GM10847 (cell line): Measurements from ENCODE around the gene TSTD1.
A peak's percentile ranks its signal among the peaks of the same experiment; 100 is the strongest.

Experiments used
- POLR2A ChIP-seq: IDR thresholded peaks from 2 replicates; pipeline ENCODE4 v1.6.1; 2011; ENCODE audit not compliant: insufficient read length; ENCODE audit errors: extremely low read depth

Gene TSTD1, protein sequence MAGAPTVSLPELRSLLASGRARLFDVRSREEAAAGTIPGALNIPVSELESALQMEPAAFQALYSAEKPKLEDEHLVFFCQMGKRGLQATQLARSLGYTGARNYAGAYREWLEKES

GRCh38 chr1:161038523-161039153 lies at the start of gene TSTD1:
Gene TSTD1, minus strand, starts transcription at chr1:161038964. Its CDS starts 75 bp downstream, at chr1:161038889.
- peak; percentile 77 for TF ChIP-seq POLR2A

GRCh38 chr1:161086457-161086856 lies 47.7 kb upstream of the TSTD1 start:
- no peak for TF ChIP-seq POLR2A

DNA sequence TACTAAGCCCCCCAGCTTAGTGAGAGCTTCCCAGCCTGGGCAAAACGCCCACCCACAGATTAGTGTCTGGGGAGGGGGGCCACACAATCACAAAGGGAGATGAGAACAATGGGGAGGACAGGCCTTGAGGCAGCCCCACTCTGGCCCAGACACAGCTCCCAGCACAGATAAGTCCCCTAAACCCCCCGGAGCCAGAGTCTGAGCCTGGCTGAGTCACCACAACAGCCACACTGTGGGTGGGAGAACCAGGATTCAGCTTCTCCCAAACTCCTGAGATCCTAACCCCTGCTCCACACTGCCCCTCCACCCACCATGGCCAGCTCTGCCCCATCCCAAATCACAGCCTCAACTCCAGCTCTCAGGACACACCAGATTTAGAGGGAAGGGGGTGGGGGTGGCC lies 46.4 kb upstream of the TSTD1 start:
- TF ChIP-seq POLR2A, result no peak

GRCh38 chr1:161084597-161084988 lies 45.8 kb upstream of the TSTD1 start:
- no peak for TF ChIP-seq POLR2A

DNA sequence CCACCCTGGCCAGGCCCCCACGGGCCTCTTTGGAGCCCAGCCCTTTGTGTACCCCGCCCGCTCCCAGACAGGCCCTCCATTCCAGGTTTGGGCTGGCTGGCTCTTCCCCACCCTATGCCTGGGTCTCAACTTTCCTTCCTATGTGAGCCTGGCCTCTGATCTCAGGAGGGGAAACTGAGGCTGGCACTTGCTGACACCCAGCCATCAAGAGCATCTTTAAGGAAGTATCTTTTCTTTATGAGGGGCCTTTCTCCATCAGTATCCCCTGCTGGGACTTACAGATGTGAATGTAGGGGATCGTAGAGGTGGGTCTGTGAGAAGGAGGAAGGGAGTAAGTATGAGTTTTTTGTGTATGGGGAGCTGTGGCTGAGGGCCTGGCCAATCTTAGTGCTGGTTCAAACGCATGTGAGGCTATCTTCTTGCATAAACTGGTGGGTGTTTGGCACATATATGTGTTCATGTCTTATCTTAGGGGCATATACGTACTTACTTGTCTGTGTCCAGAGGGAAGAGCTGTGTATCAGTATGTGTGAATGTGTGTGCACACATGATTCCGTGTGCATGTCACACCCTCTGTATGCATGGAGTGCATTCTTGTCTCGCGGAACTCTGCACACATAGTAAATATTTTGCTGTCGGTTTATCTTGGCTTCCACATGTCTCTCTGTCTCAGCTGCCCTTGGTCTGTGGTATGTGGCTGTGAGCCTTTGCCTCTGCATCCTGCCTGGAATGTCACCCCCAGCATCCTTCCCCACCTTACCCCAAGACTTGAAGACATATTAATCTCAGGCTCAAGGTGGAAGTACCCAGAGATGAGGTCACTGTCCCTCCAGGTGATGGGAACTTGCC lies 45.2 kb upstream of the TSTD1 start:
- TF ChIP-seq POLR2A, result no peak

DNA sequence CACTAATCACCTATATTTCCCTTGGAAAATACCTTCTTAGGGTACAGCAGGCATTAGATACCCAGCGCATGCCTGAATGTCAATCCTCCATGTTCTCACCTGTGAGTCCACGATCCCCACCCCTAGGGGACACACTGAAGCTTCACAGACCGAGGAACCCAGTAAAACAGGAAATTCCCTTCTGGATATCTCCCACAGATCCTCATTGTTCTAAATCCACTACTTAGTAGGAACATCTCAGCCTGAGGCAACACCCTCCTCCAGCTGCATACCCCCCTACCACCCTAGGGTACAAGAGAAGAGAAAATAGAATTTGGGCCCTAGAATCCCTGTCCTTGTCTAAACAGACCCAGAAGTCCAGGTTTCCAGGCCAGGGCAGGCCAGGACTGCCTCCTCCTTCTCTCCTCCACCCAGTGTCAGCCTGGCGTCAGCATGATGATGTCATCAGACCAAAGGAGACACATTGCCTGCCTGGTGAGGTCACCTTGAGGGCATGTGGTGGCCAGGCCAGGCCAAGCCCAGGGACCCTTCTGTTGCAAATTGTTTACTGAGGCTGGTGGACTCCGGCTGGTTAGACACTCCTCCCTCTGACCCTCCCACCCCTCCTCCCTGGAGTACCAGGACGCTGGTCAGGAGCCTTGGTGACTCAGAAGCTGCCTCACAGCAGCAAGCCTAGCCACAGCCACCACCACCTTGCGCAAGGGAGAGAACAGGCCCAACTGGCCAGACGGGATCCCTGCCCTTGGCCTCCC lies 44.4 kb upstream of the TSTD1 start:
- TF ChIP-seq POLR2A, result no peak

- TF ChIP-seq POLR2A, result no peak
Observed at GRCh38 chr1:161082483-161082882, 43.7 kb upstream of the TSTD1 start.

- no peak for TF ChIP-seq POLR2A
Observed at GRCh38 chr1:161081519-161081918, 42.8 kb upstream of the TSTD1 start.

GRCh38 chr1:161080441-161081405 lies 42.0 kb upstream of the TSTD1 start:
- no peak for TF ChIP-seq POLR2A

GRCh38 chr1:161079436-161080110 lies 40.8 kb upstream of the TSTD1 start:
- TF ChIP-seq POLR2A, result no peak

- no peak for TF ChIP-seq POLR2A
Observed at GRCh38 chr1:161077426-161077825, 38.7 kb upstream of the TSTD1 start.

GRCh38 chr1:161076410-161076809 lies 37.6 kb upstream of the TSTD1 start:
- TF ChIP-seq POLR2A, result no peak

DNA sequence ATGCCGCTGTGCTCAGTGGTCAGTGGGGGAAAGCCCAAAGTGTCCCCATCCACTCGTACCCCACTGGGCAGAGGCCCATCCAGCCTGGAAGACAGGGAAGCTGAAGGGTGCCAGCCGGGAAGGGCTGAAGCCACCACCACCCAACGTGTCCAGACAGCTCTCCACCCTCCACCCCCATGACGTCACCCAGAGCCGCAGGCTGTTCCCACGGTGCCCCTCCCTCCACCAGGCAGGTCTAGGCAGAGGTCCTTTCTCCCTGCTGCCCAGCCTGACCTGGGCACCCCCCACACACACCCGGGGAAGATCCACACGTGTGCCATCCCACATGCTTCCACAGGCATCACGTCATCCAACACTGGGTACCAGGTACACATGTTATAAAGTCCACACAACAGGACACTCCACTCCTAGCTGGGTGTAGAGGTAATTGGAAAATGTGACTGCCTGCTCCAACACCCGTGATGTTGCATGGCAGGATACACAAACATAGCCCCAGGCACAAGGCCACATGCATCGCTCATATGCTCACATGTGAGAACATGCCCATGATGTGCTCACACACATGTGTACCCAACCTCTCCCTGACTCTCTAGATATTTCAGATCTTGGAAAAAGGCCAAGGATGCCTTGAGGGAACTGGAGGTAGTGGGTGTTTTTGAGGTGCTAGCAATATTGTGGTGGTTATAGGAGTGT lies 36.1 kb upstream of the TSTD1 start:
- TF ChIP-seq POLR2A, result no peak
